Hematopoietic multipotent progenitor cell treated with erythropoietin and hydrocortisone succinate and interleukin-3 and kit ligand, for 8 days (in vitro differentiated cells): ENCODE measurements around the gene NUP42.

Experiments used
- DNase-seq: peaks from one replicate; pipeline ENCODE4 v3.0.0-alpha.2; 2015

Gene NUP42

GRCh38 chr7:23237000-23237399 lies 55.2 kb downstream of the NUP42 start:
- no peak for DNase-seq

GRCh38 chr7:23238983-23239652 lies 57.3 kb downstream of the NUP42 start:
- no peak for DNase-seq

GRCh38 chr7:23239698-23240097 lies 57.9 kb downstream of the NUP42 start:
- no peak for DNase-seq

- no peak for DNase-seq
Measured at GRCh38 chr7:23242321-23242720, 60.5 kb downstream of the NUP42 start.

- no peak for DNase-seq
Measured at GRCh38 chr7:23242935-23243334, 61.1 kb downstream of the NUP42 start.

GRCh38 chr7:23246555-23246954 lies 64.7 kb downstream of the NUP42 start, which contains the start of gene GPNMB:
Gene GPNMB, plus strand, starts transcription at chr7:23246775. Its CDS starts 83 bp downstream, at chr7:23246858.
- no peak for DNase-seq

- DNase-seq = no peak
Measured at GRCh38 chr7:23247046-23247602, 65.3 kb downstream of the NUP42 start.

- no peak for DNase-seq
Measured at GRCh38 chr7:23247603-23248335, 65.9 kb downstream of the NUP42 start.

GRCh38 chr7:23249486-23249885 lies 67.6 kb downstream of the NUP42 start:
- no peak for DNase-seq
